ENCODE results near the gene VWA8.
"Not testable (repeated sequence)": the region's sequence is repeated elsewhere in the genome, so short reads cannot be mapped to it uniquely, and the experiment has no call there.

The VWA8 gene

GRCh38 chr13:41565216-41565615 is 395.7 kb downstream of the VWA8 start:
- no peak for DNase-seq (ENCODE audit: low read depth in 4 of 4, low spot score in 1 of 4)

- no peak for DNase-seq (ENCODE audit: low read depth in 4 of 4, low spot score in 1 of 4)
Measured at GRCh38 chr13:41563984-41564365, 396.9 kb downstream of the VWA8 start.

GRCh38 chr13:41563341-41563983 is 397.4 kb downstream of the VWA8 start:
- no peak for DNase-seq (ENCODE audit: low read depth in 4 of 4, low spot score in 1 of 4)

GRCh38 chr13:41562541-41563178 is 398.2 kb downstream of the VWA8 start:
- DNase-seq (ENCODE audit: low read depth in 4 of 4, low spot score in 1 of 4) = no peak

DNA sequence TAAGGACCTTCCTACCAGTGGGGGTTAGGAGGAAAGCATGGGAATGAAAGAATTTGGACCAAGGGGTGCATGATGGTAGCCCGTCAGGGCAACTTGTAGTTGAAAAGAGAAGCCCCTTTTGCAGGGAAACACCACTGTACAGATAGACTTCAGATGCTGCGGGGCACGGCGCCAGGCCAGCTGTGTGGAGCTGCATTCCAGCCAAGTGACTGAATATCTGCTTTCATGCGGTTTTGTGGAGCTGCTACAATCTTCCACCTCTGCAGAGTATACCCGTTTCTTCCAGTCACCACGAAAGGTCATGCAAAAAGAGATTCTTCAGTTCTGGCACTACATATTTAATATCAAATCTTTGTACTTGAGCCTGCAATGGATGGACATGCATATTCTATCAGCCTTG is 398.8 kb downstream of the VWA8 start:
- DNase-seq (ENCODE audit: low read depth in 4 of 4, low spot score in 1 of 4) = no peak

DNA sequence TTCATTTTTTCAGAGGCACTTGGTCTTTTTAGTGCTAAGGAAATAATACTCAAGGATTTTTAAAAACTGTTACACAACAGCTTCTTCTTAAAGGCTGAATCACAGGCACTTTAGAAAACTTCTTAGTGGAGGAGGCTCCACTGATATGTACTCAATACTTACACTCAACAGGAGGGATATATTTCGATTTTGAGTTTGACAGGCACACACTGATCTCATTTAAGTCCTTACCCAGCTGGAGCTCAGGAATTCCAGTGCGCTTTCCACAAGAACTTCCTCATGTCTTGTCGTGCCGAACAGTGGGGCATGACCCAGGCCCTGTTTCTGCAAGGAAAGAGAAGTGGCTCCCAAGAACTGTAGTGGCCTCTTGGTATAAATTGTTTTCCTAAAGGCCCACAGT is 399.7 kb downstream of the VWA8 start:
- no peak for DNase-seq (ENCODE audit: low read depth in 4 of 4, low spot score in 1 of 4)

- no peak for DNase-seq (ENCODE audit: low read depth in 4 of 4, low spot score in 1 of 4)
Measured at GRCh38 chr13:41558781-41559560, 401.9 kb downstream of the VWA8 start.

DNA sequence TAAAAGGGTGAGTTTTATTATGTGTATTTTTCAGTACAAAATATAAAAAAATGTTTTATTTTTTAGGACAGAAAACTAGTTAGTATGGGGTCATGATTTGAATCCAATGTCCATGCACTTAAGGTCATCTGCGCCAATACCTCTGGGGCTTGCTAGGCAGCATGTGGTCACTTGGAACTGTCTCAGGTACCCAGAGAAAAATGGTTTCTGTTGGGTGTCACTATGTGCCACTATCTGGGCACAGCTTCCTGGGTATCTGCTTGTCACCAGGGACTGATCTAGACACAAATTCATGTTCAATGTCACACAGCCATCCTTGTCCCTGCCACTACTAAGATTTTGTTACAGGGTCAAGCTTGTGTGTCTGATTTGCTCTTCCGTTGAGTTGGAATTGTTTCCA is 403.2 kb downstream of the VWA8 start:
- DNase-seq (ENCODE audit: low read depth in 4 of 4, low spot score in 1 of 4) = no peak

GRCh38 chr13:41554626-41555386 is 406.1 kb downstream of the VWA8 start:
- no peak for DNase-seq (ENCODE audit: low read depth in 4 of 4, low spot score in 1 of 4)

GRCh38 chr13:41554180-41554579 is 406.7 kb downstream of the VWA8 start:
- no peak for DNase-seq (ENCODE audit: low read depth in 4 of 4, low spot score in 1 of 4)

- no peak for DNase-seq (ENCODE audit: low read depth in 4 of 4, low spot score in 1 of 4)
Measured at GRCh38 chr13:41552031-41552430, 408.9 kb downstream of the VWA8 start.

DNA sequence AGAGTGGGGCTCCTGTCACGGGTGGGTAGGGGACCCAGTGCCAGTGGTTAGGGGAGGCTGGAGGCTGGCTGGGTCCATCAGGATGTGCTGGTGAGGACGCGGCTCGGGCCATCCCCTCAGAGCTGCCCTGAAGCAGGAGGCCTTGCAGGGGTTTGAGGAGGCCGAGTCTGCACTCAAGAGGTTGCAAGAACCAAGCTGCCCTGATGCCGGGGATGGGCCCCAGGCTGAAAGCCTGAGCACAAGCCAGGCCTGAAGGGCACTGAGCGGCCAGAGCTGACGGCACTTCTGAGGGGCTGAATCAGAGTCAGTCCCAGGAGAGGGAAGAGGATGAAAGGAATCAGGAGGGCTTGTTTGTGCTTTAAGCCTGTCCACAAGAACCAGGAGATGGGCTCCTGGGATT is 410.6 kb downstream of the VWA8 start:
- no peak for DNase-seq (ENCODE audit: low read depth in 4 of 4, low spot score in 1 of 4)

- no peak for DNase-seq (ENCODE audit: low read depth in 4 of 4, low spot score in 1 of 4)
Measured at GRCh38 chr13:41549491-41549890, 411.4 kb downstream of the VWA8 start.

DNA sequence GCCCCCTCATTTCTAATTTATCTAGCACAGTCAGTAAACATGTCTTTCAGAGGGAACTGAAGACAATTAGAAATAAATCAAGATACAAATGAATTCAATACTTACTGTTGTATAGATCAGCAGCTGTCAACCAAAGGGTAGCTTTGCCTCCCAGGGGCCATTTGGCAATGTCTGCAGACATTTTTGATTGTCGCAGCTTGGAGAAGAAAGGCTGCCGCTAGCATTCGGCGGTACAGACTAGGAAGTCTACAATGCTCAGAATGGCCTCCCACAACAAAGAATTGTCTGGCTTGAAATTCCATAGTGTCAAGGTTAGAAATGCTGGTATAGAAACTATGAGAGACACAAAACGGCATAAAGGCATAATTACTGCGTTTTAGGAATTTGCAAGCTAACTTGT is 412.0 kb downstream of the VWA8 start:
- DNase-seq (ENCODE audit: low read depth in 4 of 4, low spot score in 1 of 4) = no peak

DNA sequence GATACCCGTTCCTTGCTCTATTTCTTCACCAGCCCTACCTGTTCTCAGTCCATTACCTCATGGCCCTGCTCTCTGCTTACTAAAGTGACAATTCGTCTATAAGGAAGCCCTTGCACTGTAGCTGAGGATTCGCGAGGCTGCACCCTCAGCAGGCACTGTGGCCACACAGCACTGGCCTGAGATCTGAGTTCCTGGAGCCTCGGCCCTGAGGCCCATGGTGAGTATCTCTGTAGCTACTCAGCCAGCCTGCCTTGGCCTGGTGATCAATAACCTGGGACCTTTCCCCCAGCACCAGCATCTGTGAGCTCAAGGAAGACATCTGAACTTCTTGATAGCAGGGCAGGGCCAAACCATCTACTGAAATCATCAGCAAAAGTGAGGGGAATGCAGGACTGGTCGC is 412.9 kb downstream of the VWA8 start:
- DNase-seq (ENCODE audit: low read depth in 4 of 4, low spot score in 1 of 4) = no peak

DNA sequence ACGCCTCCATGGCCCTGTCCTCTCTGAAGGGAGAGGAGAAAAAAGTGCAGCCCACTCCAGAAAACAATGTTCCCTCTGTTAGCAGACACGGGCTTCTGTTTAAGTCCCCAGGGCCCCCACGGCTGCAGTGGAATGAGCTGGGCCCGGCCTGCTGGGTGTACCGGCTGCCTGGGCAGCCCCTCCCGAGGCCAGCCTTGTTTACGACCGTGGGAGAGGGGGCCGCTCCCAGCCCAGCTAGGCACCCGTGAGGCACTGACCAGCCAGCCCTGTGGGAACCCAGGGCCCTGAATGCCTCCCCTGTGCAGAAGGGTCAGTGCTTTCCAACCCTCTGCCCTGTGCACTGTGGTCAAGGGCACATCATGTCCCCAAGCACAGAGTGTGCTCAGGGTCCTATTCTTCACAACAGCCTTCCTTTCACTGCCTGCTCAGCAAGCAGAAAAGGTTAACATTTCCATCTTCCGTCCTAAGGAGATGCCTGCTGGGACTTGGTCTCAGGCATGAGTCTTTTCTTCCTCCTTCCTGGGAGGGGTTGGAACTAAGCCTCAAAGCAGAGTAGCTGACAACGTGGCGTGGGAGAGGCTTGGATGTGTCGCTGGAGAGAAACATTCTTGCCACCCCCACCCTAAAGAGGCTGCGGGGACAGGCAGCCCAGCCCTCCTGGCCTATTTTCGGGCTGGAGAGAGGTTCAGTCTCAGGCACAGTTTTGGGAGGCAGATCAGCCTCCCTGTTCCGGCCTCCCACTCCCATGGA is 413.5 kb downstream of the VWA8 start:
- DNase-seq (ENCODE audit: low read depth in 4 of 4, low spot score in 1 of 4) = no peak

DNA sequence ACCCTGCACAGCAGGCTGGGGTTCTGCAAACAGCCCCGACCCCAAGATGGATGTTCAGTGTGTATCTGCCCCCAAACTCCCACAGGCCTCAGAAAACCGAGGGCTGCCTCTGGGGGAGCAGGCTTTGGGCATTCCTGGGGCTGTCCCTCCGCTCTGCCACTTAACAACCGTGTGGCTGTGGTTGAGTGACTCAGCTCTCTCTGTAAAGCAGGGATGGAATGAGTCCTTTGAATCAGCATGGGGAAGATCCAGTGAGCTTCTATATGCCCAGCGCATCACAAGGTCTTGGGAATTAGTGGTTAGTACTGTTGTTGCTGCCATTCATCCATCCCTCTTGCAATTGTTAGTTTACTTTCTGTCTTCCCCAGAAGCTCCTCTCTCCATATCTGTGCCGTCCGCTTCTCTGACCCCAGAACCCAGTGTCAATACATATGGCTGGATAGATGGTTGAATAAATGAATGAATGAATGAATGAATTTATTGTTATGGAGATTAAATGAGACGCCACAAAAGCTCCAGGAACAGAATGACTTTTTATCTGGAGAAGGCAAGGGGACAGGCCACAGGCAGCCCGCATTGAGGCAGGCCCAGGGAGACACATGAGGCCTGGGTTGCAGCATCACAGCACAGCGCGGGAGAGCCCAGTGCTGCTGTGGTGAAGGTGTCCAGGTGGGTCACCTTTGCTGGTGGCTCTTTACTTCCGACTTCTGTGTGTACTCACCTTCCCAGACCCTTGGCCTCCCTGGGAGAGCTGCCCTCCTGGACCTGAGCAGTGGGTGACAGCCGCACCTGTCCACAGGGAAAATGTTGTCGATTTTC is 414.3 kb downstream of the VWA8 start:
- DNase-seq (ENCODE audit: low read depth in 4 of 4, low spot score in 1 of 4) = no peak

GRCh38 chr13:41545432-41545707 is 415.5 kb downstream of the VWA8 start:
- no peak for DNase-seq (ENCODE audit: low read depth in 4 of 4, low spot score in 1 of 4)

DNA sequence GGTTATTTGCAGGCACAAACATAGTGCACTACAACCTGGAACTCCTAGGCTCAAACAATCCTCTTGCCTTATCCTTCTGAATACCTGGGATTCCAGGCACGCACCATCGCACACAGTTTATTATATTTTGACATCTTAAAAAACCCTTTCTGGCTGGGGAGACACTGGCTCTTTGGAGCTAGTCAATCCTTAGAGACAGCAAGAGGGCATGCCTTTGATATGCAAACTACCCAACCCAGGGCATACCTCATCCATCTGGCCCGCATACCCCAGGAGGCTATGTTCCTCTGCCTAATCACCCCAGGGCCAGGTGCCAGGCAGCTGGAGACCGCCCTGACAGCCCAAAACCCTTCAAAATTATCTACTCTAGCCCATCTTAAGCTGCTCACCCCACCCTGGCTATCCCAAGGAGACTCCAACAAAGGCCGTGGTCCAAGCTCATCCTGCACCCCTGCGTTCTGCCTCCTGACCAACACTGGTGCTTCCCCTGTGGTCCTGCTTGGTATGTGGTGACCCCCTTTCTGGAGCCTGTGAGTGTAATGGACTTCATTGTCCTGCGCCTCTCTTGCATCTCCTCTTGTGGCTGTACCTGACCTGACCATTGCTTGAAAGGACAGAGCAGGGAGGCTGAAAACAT is 417.1 kb downstream of the VWA8 start:
- DNase-seq (ENCODE audit: low read depth in 4 of 4, low spot score in 1 of 4) = no peak

DNA sequence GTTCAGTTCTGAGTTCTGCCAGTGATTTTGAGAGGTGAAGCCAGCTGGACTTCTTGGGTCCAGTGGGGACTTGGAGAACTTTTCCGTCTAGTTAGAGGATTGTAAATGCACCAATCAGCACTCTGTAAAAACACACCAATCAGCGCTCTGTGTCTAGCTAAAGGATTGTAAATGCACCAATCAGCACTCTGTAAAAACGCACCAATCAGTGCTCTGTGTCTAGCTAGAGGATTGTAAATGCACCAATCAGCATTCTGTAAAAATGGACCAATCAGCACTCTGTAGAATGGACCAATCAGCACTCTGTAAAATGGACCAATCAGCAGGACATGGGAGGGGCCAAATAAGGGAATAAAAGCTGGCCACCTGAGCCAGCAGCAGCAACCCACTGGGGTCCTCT is 418.1 kb downstream of the VWA8 start:
- not testable (repeated sequence) for DNase-seq (ENCODE audit: low read depth in 4 of 4, low spot score in 1 of 4)

Data from stimulated activated CD4-positive, alpha-beta T cell treated with anti-CD3 and anti-CD28 coated beads, Interleukin-1b, Interleukin-23, amount 100 ng/mL, for 24 hours (primary cell).